MCF 10A (cell line): ENCODE data around the gene HOXA3. TPM values are rescaled to one million over a fixed set of nuclear protein-coding genes. Genes with fewer than 3 reads are reported as not detected.

ENCODE experiments used
- BruUV-seq: library from RNA; stranded (reverse); fragments of 400-500 nt; replicated peaks from 2 replicates; lab custom pipeline; 2021; lab: Mats Ljungman, UMichigan
- CTCF ChIA-PET: fragments of 300-600 bp; sonication (Branson Sonifier 250); formaldehyde crosslinking; extraction: SDS; loops from one replicate; lab custom pipeline; 2021; ENCODE audit warnings: antibody characterized with exemption, inconsistent platforms; lab: Yijun Ruan, JAX
- POLR2A ChIA-PET: fragments of 300-600, 350-650 bp; sonication (Branson Sonifier 250); formaldehyde crosslinking; extraction: SDS; loops from one replicate; lab custom pipeline; 2020; ENCODE audit warnings: antibody characterized with exemption, inconsistent platforms; lab: Yijun Ruan, JAX
- DNase-seq: peaks from one replicate; pipeline ENCODE4 v3.0.0-alpha.2; 2018; ENCODE audit not compliant: unreplicated experiment
- H3K27ac Mint-ChIP-seq: one replicate; pipeline ENCODE4 v1.8.0; 2022; ENCODE audit warnings: mild to moderate bottlenecking, low read depth, mixed read lengths; ENCODE audit not compliant: unreplicated experiment
- H3K27me3 Mint-ChIP-seq: one replicate; pipeline ENCODE4 v1.8.0; 2022; ENCODE audit warnings: mixed read lengths; ENCODE audit not compliant: insufficient read depth, unreplicated experiment
- H3K36me3 Mint-ChIP-seq: one replicate; pipeline ENCODE4 v1.8.0; 2022; ENCODE audit warnings: mild to moderate bottlenecking, moderate library complexity, mixed read lengths; ENCODE audit not compliant: insufficient read depth, unreplicated experiment
- H3K4me1 Mint-ChIP-seq: one replicate; pipeline ENCODE4 v1.8.0; 2022; ENCODE audit warnings: mixed read lengths; ENCODE audit not compliant: insufficient read depth, unreplicated experiment
- H3K4me3 Mint-ChIP-seq: one replicate; pipeline ENCODE4 v1.8.0; 2022; ENCODE audit warnings: mild to moderate bottlenecking, moderate library complexity, mixed read lengths; ENCODE audit not compliant: unreplicated experiment
- H3K9me3 Mint-ChIP-seq: one replicate; pipeline ENCODE4 v1.8.0; 2022; ENCODE audit warnings: mixed read lengths; ENCODE audit not compliant: unreplicated experiment
- CTCF ChIP-seq: fragments of 200-600 bp; IDR thresholded peaks from one replicate; pipeline ENCODE4 v1.8.0; 2022; ENCODE audit warnings: antibody characterized with exemption, mild to moderate bottlenecking; ENCODE audit not compliant: unreplicated experiment
- intact Hi-C: fragments of 100-400 bp; cut with micrococcal nuclease; formaldehyde crosslinking; loops from 2 replicates; pipeline ENCODE4 v1.14.1; 2022
- total RNA-seq: library from RNA; stranded (reverse); gene quantifications from 2 replicates; pipeline ENCODE4 v1.2.3, GENCODE V29; 2022

Gene HOXA3
- total RNA-seq, 1 experiment from 2014 or later: 8.2 TPM

- no TSS peak for BruUV-seq
- intact Hi-C loops: no loop called here
- Mint-ChIP-seq H3K36me3 (no peaks in the 10 kb centered on the region), H3K4me3 (no peak overlapping the region), H3K9me3 (no peaks in the 10 kb centered on the region), H3K27me3 (no peaks in the 10 kb centered on the region), H3K4me1 (peaks cover 14% of the 10 kb centered on the region), H3K27ac (no peak overlapping the region)
- ChIA-PET POLR2A (no interaction called here), CTCF (no interaction called here)
- no peak for DNase-seq
- no peak for TF ChIP-seq CTCF
These were observed 30.0 kb upstream of the HOXA3 start for GRCh38 chr7:27182285-27182841.

GRCh38 chr7:27181795-27182275, 29.5 kb upstream of the HOXA3 start:
- no peak for TF ChIP-seq CTCF
- intact Hi-C loops: no loop called here
- ChIA-PET CTCF (no interaction called here), POLR2A (no interaction called here)
- H3K27ac Mint-ChIP-seq: no peak overlapping the region
- H3K4me1 Mint-ChIP-seq: peaks cover 14% of the 10 kb centered on the region
- no peak for DNase-seq
- H3K4me3 Mint-ChIP-seq: no peak overlapping the region
- H3K36me3 Mint-ChIP-seq: no peaks in the 10 kb centered on the region
- H3K27me3 Mint-ChIP-seq: no peaks in the 10 kb centered on the region
- BruUV-seq: no TSS peak
- H3K9me3 Mint-ChIP-seq: no peaks in the 10 kb centered on the region

GRCh38 chr7:27180431-27181420, 28.3 kb upstream of the HOXA3 start:
- no peak for TF ChIP-seq CTCF
- intact Hi-C loops: no loop called here
- CTCF ChIA-PET: interaction anchor here (0.6 to 2.4 kb wide), 9 partner anchors 10 to 586 kb away, joined by 3 to 10 read pairs (median 4); no protein-coding TSS in a partner anchor
- Mint-ChIP-seq H3K27me3 (no peaks in the 10 kb centered on the region), H3K4me3 (no peak overlapping the region), H3K27ac (no peak overlapping the region), H3K9me3 (no peaks in the 10 kb centered on the region), H3K4me1 (peaks cover 8% of the 10 kb centered on the region), H3K36me3 (no peaks in the 10 kb centered on the region)
- DNase-seq: no peak
- no TSS peak for BruUV-seq
- POLR2A ChIA-PET: no interaction called here
